HG03060 (cell line): ENCODE measurements around the gene SYPL2.
"Not testable (repeated sequence)": the region's sequence is repeated elsewhere in the genome, so short reads cannot be mapped to it uniquely, and the experiment has no call there.

ENCODE experiments used
- ATAC-seq: cut with Tn5 transposase; IDR thresholded peaks from one replicate; pipeline ENCODE4 v1.9.1; 2021; ENCODE audit warnings: low read depth, moderate number of reproducible peaks; ENCODE audit not compliant: unreplicated experiment

SYPL2 gene

DNA sequence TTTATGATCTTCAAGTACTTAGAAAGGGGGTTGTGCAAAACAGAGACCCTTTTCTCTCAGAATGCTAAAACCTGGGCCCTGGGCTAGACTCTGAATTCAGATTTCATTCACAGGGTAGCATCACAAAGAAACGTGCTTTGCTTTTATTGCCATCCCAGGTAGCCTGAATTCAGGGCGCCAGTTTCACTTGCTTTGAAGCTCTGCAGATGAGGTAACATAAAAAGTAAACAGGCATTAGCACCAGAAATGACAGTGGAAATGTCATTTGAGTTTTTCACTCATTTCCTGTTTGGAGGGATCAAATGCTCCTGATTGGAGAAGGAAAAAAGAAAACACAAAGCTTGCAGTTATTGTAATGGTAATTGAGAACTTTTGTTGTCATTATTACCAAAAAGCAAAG is 2.6 kb downstream of the SYPL2 start:
- no peak for ATAC-seq

DNA sequence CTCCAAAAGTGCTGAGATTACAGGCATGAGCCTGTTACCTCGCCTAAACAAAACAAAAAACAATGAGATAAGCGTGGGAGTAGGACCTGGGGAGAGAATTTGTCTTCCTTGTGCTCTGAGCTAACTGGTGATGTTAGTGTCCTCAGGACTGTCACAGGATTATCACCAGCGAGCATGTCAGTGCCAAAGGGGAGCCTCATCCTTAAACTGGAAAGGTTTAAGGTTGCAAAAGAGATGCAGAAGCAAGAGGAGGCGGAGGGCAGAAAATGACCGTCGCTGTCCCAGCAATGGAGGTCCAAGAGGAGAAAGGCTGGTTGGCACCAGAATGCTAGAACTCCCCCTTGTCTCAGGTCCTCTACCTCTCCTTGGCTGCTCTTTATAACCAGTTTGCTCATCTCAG is 3.9 kb downstream of the SYPL2 start:
- ATAC-seq = no peak

DNA sequence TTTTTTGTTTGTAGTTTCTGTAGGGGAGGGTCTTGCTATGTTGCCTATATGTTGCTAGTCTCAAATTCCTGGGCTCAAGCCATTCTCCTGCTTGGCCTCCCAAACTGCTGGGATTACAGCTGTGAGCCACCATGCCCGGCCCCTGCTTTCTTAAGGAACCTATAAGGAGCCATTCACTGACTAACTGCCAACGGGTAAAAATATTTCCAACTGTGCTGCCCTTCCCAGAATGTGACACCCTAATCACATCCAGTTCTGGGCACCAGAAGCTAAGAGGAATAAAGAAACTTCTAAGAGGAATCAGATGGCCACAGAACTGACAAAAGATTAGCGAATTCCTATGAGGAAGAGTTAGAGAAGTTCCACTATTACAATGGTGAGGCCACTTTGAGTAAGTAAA is 6.4 kb downstream of the SYPL2 start:
- ATAC-seq = no peak

DNA sequence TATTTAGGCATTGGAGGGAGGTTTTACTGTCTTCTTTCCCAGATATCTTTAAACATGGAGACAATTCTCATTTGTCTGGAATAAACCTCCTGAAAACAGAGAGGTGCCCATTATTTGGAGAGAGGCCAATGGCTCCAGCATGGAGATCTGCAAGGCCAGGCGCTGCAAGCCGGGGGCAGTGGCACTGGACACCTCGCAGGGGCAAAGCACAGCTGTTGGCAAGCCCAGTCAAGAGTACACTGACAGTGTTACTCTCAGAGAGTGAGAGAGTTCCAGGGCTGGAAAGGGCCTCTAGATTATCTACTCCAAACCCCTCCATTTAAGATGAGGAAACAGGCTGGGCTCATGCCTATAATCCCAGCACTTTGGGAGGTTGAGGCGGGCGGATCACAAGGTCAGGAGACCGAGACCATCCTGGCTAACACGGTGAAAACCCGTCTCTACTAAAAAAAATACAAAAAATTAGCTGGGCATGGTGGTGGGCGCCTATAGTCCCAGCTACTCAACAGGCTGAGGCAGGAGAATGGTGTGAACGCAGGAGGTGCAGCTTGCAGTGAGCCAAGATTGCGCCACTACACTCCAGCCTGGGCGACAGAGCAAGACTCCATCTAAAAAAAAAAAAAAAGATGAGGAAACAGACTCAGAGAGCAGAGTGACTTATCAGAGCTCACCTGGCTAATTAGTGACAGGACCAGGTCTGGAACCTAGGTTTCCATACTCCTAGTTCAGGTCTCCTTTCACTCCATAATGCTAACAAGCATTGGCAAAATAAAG is 7.1 kb downstream of the SYPL2 start:
- not testable (repeated sequence) for ATAC-seq

DNA sequence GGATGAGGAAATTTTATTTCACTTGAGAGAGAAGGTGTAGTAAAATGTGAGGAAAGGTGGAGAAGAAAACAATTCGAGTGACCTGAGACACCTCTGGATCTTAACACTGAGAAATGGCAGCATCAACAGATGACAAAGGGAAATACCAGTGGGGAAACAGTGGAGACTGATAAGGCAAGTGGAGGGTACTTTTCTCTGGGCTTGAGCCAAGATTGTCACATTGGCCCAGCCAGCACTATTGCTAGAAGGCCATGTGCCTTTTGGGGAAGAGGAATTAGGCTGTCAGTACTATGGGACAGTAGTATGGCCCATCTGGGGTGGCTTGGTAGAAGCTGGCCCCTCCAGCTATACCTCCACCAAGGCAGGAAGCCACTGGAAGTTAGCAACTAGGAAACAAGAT is 8.4 kb downstream of the SYPL2 start:
- ATAC-seq = no peak

DNA sequence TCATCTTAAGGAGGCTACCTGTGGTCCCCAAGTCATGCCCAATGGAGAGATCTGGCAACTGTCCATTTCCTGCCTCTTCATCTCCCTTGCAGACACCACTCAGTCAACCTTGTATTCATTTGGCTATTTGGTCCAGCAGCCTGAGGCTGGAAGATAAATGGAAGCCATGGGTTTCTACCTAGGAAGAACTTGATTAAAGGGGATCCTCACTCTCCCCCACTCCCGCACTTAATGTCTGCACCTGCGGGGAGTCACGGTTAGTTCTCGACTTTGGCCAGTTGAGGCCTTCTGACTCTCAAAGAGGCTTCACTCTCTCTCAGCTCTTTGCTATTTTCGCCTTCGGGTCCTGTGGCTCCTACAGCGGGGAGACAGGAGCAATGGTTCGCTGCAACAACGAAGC is 8.9 kb downstream of the SYPL2 start:
- no peak for ATAC-seq

DNA sequence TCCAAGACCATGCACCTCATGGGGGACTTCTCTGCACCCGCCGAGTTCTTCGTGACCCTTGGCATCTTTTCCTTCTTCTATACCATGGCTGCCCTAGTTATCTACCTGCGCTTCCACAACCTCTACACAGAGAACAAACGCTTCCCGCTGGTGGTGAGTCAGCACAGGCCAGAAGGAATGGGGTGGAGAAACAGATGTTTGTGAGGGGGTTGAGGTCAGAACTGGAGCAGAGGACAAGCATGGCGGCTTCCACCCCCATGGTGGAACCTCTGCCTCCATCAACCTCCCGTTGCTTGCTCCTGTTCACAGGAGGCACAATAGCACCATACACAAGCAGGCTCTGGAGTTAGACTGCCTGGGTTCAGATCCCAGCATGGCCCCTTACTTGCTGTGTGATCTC is 10.5 kb downstream of the SYPL2 start:
- no peak for ATAC-seq

DNA sequence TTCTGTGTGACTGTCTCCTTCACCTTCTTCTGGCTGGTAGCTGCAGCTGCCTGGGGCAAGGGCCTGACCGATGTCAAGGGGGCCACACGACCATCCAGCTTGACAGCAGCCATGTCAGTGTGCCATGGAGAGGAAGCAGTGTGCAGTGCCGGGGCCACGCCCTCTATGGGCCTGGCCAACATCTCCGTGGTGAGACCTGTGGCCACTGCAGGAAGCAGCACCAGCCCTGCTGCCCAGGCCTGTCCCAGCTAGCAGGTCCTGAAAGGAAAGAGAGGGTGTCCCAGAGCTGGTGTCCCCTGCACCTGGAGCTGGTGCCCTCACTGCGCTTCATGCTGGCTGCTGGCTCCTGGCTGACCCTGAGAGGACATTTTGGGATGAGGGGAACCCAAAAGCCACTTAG is 11.5 kb downstream of the SYPL2 start:
- ATAC-seq = no peak

DNA sequence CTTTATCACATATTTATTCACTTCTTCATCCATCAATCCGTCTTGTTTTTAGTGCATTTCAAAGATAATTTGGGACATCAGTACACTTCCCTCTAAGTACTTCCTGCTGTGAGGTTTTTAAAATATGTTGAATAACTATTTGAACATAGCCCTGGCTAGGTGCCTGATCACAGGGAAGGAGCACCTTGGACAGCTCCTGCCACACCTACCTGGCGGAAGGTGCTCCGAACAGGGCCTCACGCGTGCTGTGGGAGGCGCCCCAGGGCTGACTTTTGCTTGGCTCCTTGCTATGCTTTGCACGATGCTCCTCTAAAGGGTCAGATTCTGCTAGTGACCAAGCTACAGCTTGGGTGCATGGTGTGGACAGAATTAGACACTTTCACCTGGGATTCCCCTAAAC is 12.5 kb downstream of the SYPL2 start:
- no peak for ATAC-seq

DNA sequence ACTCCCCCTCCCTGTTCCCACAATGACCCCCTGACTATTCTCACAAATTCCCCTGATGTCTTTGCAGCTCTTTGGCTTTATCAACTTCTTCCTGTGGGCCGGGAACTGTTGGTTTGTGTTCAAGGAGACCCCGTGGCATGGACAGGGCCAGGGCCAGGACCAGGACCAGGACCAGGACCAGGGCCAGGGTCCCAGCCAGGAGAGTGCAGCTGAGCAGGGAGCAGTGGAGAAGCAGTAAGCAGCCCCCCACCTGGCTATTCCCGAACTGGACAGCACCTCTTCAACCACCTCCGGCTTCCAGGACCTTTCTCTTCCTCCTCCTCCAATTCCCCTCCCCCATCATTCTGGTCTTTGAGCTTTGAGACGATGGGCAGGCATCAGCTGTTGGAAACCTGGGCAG is 13.0 kb downstream of the SYPL2 start:
- no peak for ATAC-seq

DNA sequence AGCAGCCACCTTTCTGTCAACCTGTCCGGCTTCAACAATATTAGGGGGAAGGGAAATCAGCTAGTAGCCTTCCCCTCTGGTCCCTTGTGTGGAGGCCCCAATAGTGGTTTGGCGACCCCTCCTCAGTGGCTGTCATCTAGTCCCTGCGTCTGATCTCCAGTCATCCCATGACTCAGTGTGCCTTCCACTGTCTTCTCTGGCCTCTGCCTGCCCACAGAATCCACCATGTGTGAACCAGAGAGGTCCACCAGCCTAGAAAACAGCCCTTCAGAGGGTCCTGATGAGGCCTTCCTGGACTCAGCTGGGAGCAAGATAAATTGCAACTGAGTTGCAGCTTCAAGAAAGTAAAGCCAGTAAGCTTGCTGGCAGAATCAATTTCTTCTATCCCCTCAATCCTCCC is 13.6 kb downstream of the SYPL2 start:
- no peak for ATAC-seq

DNA sequence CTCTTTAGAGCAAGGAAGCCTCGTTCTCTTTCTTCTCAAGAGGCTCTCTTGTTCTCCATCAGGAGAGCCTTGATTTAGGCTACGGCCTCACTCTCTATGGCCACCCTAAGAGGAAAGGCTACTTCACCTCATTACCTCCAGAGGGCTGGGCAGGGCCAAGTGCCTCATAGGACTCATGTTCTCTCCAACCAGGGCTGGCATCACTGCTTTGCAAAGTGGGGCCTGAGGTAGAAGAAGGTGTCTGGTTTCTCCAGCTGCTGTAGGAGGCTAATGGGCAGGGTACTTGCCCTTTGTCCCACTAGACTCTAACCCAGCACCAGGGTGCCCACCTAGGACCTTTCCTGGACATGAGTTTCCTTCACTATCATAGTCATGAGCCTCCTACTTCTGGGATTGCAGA is 15.3 kb downstream of the SYPL2 start:
- no peak for ATAC-seq

DNA sequence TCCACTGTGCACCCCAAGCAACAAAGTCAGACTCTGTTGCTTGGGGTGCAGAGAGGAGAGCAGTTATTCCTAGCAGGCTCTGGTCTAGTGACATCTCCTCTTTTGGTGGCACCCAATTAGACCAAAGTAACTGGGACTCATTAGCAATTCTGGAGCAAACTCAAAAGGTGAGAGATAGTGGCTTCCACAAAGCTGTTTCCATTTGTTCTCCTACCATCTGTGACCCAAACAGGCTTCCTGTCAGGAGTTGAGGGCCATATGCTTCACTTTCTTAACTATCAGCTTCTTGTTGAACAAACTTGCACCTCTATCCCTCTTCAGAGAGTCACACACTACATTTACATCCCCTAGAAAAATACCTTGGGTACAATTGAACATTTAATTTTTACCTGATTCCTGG is 15.9 kb downstream of the SYPL2 start:
- no peak for ATAC-seq

DNA sequence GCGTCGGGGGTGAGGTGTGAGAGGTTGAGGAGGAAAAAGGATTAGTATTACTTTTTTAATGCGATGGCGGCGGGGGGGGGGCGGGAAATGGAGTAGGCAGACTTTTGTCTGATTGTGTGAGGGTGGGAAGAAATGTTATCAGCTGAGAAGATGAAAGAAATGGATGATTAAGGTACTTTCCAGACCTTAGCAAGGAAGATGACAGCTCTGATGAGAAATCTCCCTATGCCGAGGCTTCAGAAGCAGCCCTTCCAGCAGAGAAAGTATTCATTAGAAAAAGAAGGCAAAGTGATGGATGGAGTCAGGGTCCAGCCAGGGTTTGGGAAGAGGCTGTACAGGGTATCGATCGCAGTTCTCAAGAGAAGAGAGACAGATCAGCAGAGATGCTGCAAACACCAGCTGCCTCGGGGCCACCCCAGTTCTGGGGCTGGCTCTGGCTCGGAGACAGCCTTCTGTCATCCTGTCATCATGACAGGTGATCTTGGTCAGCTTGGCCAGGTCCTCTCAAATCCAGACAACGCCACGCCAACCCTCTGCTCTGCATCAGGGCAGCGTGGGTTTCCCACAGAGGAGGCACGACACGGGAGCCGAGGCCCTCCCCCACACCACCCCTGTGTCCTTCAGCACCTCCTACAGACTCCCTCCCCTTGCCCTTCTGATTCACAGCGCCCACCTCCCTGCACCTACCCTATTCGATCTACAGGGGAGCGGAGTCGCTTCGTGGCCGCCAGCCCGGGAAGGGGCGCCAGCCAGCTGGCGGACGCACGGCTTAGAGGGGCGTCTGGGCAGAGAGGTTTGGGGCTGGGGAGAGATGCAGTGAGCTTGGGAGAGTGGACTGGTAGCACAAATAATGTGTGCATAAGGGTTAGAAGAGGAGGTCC is 16.7 kb downstream of the SYPL2 start:
- peak; percentile 7 for ATAC-seq

DNA sequence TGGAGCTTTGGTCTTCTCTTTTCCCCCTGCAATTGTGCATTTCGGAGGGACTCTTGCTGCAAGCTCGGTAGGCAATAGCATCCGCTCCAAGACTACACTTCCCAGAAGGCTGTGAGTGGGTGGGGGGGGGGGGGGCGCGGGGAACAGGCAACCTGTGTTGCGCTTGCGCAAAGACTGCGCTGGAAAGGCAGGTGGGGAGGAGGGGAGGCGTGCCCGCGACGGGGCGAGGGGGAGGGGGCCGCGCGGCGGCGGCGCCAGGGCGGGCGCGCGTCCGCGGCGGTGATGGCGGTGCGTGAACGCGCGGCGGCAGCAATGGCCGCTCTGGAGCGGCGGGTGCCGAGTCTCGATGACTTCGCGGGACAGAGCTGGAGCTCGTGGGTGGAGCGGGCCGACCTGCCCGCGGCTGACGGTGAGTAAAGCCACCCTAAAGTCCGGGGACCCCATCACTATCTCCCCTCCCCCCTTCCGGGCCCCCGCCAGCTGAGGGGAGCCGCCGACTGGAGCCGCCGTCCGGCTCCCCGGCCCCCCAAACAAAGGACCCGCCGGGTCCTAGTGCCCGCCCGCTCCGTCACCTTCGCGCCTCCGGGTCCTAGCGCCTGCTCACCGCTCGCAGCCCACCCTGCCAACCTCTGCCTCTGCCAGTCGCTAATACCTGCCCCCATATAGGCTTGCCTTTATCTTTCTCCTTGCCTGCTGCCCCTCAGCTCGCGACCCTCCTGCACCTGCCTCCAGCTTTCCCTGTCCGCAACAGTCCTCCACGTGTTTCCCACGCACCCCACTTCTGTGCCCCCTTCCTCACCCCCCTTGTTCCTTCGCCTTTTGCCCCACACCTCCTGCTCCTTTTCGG is 17.5 kb downstream of the SYPL2 start, which contains the start of gene ATXN7L2:
TSS of gene ATXN7L2 (plus strand) at position 234 of the 847 bp plus-strand sequence. CDS start at position 283, 49 bp downstream.
- peak; percentile 69 for ATAC-seq

DNA sequence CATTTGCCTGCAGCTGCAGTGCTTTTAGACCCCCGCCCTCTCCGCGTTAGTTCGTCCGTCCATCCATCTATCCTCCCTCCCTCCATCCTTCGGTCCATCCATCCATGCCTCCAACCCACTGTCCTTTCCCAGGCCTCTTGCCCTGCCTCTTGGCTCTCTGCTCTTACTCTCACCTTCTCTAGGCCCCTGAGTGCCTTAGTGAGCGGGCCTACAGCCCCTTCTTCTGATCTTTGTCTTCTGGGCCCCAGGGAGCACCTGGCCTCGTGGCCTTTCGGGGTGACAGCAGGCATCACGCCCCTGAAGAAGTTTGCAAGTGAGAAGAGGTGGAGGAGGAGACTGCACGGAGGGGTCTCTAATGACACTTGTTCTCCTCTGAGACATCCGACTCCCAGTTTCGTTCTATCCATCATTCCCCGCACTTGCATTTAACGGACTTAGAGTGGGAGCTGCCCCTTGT is 18.2 kb downstream of the SYPL2 start:
- ATAC-seq = no peak

DNA sequence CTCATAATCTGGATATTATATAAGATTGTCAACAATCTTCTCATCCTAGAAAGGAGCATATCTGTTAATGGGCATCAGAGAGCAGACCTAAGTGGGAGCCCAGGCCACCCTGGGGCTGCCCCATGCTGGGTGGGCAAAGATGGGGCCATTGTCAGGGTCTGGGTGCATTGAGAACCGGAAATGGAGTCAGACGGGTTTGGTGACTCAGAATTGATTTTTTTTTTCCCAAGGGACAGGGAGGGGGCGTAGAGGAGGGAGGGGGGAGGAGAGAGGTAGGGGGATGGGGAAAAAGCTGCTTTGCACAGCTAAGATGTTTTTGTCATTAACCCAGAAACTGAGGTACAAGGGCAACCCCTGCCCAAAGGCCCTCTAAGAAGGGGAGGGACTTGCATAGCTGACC is 18.7 kb downstream of the SYPL2 start:
- ATAC-seq = no peak

DNA sequence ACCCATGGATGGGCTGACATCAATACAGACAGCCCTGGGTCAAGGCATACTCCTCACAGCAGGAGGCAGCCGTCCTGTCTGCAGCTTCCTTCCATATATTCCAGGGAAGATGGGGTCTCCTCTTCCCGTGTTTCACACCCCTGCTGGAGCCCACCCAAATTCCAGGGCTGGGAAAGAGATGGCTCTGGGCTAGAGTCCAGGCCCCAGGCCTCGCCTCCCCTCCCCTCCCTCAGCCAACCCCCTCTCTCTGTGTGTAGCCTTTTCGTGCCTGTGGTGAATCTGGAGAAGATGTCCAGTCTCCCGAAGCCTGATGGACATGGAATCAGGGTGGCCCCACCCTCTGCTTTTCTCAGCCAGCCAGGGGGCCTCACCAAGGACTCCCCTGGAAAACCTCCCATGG is 20.9 kb downstream of the SYPL2 start:
- ATAC-seq = no peak

DNA sequence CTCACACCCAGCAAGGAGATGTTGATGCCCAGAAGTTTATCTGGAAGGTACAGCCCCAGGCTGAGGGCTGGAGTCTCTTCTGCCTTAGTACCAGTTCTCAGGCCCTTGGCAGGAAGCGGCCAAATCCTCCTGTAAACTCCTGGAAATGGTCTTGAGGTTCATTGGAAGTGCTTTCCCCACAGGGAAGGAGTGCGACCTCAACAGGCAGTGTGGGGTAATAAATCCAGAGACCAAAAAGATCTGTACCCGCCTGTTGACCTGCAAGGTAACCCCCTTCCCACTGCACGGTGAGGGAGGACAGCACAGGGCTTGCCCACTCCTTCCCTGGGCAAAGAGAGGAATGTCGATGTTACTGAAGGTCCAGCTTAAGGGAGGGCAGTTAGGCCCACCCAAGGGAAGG is 21.9 kb downstream of the SYPL2 start:
- ATAC-seq = no peak

DNA sequence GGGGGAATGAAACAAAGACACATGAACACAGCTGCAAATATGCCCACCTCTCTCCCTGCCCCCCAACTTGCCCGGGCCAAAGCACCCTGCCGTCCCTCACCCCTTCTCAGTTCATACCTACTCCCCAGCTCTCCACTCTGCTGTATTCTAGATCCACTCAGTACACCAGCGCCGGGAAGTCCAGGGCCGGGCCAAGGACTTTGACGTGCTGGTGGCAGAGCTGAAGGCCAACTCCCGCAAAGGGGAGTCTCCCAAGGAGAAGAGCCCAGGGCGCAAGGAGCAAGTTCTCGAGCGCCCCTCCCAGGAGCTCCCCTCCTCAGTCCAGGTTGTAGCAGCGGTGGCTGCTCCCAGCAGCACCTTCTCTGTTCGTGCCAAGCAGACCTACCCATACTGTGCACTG is 22.4 kb downstream of the SYPL2 start:
- no peak for ATAC-seq
